HG03064 (cell line): ENCODE results near the gene ACTR1A.
"Not testable (repeated sequence)": the region's sequence is repeated elsewhere in the genome, so short reads cannot be mapped to it uniquely, and the experiment has no call there.

Experiments used
- ATAC-seq: cut with Tn5 transposase; IDR thresholded peaks from one replicate; pipeline ENCODE4 v1.9.1; 2021; ENCODE audit warnings: low read depth; ENCODE audit not compliant: unreplicated experiment

Gene ACTR1A

GRCh38 chr10:102517553-102517952 is 15.0 kb upstream of the ACTR1A start:
- no peak for ATAC-seq

- ATAC-seq, result no peak
These were observed 13.2 kb upstream of the ACTR1A start for GRCh38 chr10:102515724-102516123.

GRCh38 chr10:102514487-102515311 is 12.2 kb upstream of the ACTR1A start:
- no peak for ATAC-seq

GRCh38 chr10:102511583-102512274 is 9.2 kb upstream of the ACTR1A start:
- peak; percentile 88 for ATAC-seq

GRCh38 chr10:102509387-102509786 is 6.9 kb upstream of the ACTR1A start:
- ATAC-seq, result no peak

- ATAC-seq, result no peak
These were observed 6.0 kb upstream of the ACTR1A start for GRCh38 chr10:102508506-102508905.

GRCh38 chr10:102507521-102507920 is 5.0 kb upstream of the ACTR1A start:
- no peak for ATAC-seq

- no peak for ATAC-seq
These were observed 3.1 kb upstream of the ACTR1A start for GRCh38 chr10:102505462-102506115.

- no peak for ATAC-seq
These were observed 2.4 kb upstream of the ACTR1A start for GRCh38 chr10:102504976-102505300.

- no peak for ATAC-seq
These were observed 1.9 kb upstream of the ACTR1A start for GRCh38 chr10:102504179-102504975.

- peak; percentile 64 for ATAC-seq
These were observed 1.0 kb upstream of the ACTR1A start, which contains the start of gene SUFU for GRCh38 chr10:102503264-102504178. TSS of gene SUFU (plus strand) at chr10:102503972. CDS start at chr10:102504153, 181 bp downstream.

GRCh38 chr10:102502029-102502336 is 529 bp downstream of the ACTR1A start:
- peak; percentile 67 for ATAC-seq

GRCh38 chr10:102501201-102502028 is 1.1 kb downstream of the ACTR1A start:
- ATAC-seq, result no peak

GRCh38 chr10:102500686-102501085 is 1.8 kb downstream of the ACTR1A start:
- ATAC-seq, result not testable (repeated sequence)

GRCh38 chr10:102499356-102499755 is 3.2 kb downstream of the ACTR1A start:
- ATAC-seq, result no peak

- ATAC-seq, result no peak
These were observed 5.0 kb downstream of the ACTR1A start for GRCh38 chr10:102497545-102497944.

- ATAC-seq, result no peak
These were observed 8.7 kb downstream of the ACTR1A start for GRCh38 chr10:102493771-102494170.

GRCh38 chr10:102492983-102493382 is 9.5 kb downstream of the ACTR1A start:
- ATAC-seq, result no peak
